Sciatic nerve (tissue), 2 donors: Measurements from ENCODE around the gene CYTIP. TPM values are rescaled to one million over a fixed set of nuclear protein-coding genes. Genes with fewer than 3 reads are reported as not detected.
"Not testable (repeated sequence)": the region's sequence is repeated elsewhere in the genome, so short reads cannot be mapped to it uniquely, and the experiment has no call there.

Source experiments
- ATAC-seq: fragments of 200-7000 bp; cut with Tn5 transposase; one replicate; pipeline ENCODE4 v1.9.1; 2020; ENCODE audit warnings: mild to moderate bottlenecking, moderate library complexity
- DNase-seq: peaks from one replicate; pipeline ENCODE4 v3.0.0-alpha.2; 2020; ENCODE audit warnings: low spot score
- intact Hi-C: fragments of 100-400 bp; cut with DNase I; formaldehyde crosslinking; loops from one replicate; pipeline ENCODE4 v1.14.2; 2022
- total RNA-seq: library from RNA; stranded (reverse); fragmentation: NEBNext Ultra II Directional; extraction: Animal tissue kit (Norgen Biotek cat#: 25700); gene quantifications from one replicate; pipeline ENCODE4 v1.2.1, GENCODE V29; 2021
- donor health status: DM: no; HTN: no; CAD: no.
- donor health status: DM: no; HTN: no; CAD: no.

The CYTIP gene
- total RNA-seq, 1 donor from 2014 or later, result 22.8 TPM

DNA sequence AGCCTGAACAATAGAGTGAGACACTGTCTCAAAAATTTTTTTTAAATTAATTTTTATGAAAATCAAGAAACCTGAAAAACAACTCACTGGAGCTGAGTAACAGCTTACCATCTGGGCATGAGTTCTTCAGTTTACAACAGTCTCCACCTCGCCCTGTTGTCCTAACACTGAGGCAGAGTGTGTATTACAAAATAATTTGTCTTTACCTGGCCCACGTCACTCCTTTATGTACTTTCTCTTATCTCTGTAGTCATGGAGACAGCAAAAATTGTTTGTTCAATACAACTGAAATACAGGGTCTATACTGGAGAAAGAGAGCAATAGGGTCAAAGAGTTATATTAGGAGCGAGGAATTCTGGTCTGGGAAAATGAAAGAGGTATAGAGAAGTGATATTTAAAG lies 48.1 kb downstream of the CYTIP start:
- intact Hi-C loops, result no loop called here
- DNase-seq (no peak), ATAC-seq (no peak)

- intact Hi-C loops, result no loop called here
- DNase-seq (no peak), ATAC-seq (no peak)
Observed at GRCh38 chr2:157394928-157395327, 49.0 kb downstream of the CYTIP start.

DNA sequence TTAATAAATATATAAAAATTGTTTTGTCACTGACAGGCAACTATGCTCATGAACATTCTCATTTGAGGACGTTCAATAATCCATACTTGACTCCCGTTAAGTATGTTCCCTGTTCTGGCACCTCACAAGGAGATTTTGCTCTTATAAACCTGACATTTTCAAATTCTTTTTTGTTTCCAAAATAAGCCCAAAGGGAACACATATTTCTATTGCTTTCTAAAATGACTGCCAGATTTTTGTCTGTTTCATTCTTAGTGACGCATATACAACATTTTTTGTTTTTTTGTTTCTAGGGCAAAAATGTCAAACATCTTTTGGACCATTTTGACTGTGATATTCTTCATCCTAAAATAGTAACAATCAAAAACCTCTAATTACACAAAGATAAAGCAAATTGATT lies 50.5 kb downstream of the CYTIP start:
- no peak for ATAC-seq
- intact Hi-C loops, result no loop called here
- no peak for DNase-seq

- no peak for ATAC-seq
- intact Hi-C loops, result no loop called here
- DNase-seq, result no peak
Observed at GRCh38 chr2:157388827-157389226, 55.1 kb downstream of the CYTIP start.

GRCh38 chr2:157386747-157387146 lies 57.1 kb downstream of the CYTIP start:
- intact Hi-C loops, result no loop called here
- DNase-seq (no peak), ATAC-seq (no peak)

DNA sequence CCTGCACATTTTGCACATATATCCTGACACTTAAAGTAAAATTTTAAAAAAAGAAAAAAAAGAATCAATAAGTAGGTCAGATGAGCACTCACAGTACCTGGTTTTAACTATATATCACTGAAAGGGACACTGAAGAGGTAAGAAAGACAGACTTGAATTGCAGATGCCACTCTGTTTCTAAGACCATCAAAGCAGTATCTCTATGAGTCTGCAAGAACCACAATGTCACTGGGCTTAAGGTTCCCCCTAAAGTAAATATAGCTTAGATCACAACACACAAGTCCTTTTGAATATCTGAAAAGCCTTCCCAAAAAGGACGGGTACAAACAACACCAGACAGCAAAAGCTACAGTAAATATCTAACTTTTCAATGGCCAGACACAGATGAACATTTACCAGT lies 57.6 kb downstream of the CYTIP start:
- intact Hi-C loops, result no loop called here
- DNase-seq (no peak), ATAC-seq (no peak)

- no peak for DNase-seq
- no peak for ATAC-seq
- intact Hi-C loops, result no loop called here
Observed at GRCh38 chr2:157377861-157378260, 66.0 kb downstream of the CYTIP start.

DNA sequence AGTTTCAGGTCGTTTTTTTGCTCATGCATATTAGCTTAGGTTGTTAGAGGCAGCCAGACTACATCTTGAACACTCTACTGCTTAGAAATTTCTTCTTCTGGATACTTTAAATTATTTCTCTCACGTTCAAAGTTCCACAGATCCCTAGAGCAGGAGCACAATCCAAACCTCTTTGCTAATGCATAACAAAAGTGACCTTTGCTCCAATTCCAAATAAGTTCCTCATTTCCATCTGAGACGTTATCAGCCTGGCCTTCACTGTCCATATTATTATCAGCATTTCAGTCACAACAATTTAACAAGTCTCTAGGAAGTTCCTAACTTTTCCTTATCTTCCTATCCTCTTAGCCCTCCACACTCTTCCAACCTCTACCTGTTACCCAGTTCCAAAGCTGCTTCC lies 67.8 kb downstream of the CYTIP start:
- no peak for DNase-seq
- intact Hi-C loops, result no loop called here
- no peak for ATAC-seq

GRCh38 chr2:157375384-157375783 lies 68.5 kb downstream of the CYTIP start:
- intact Hi-C loops, result no loop called here
- DNase-seq, result no peak
- ATAC-seq, result no peak

GRCh38 chr2:157368508-157368907 lies 75.4 kb downstream of the CYTIP start:
- DNase-seq, ATAC-seq, intact Hi-C loops: not testable (repeated sequence)

DNA sequence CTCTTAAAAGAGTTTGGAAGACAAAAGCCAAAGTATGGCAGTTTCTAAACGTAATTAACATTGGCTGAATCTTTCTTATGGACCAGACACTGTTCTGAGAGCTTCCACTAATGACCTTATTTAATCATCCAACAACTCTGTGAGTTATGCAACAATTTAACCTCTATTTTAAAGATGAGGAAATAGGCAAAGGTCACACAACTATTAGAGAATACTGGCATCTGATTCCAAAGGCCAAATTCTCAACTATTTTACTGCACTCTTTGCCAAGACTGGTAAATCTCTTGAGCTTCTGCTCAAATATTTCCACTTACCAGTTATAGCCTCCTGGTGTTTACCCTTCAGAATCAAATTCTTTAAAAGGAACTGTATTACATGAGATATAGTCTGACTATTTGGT lies 76.2 kb downstream of the CYTIP start:
- ATAC-seq, result no peak
- no peak for DNase-seq
- intact Hi-C loops, result no loop called here

Other genes with a start within 250 kb of the CYTIP start
- gene GALNT5, start 186.4 kb downstream of the CYTIP start, total RNA-seq, result 0.80 TPM
- gene ERMN, start 118.3 kb downstream of the CYTIP start, total RNA-seq, result 4.6 TPM
- 2.8 TPM for gene ACVR1C, start 184.8 kb upstream of the CYTIP start, total RNA-seq